GM18517 (cell line): ENCODE data around the gene SLC26A4.

Experiments
- ATAC-seq: cut with Tn5 transposase; IDR thresholded peaks from one replicate; pipeline ENCODE4 v1.9.1; 2021; ENCODE audit warnings: mild to moderate bottlenecking, moderate library complexity; ENCODE audit not compliant: unreplicated experiment

The SLC26A4 gene

GRCh38 chr7:107743567-107744344 is 83.1 kb downstream of the SLC26A4 start, which contains the start of gene CBLL1:
CBLL1 (plus strand) TSS chr7:107744142; CDS start chr7:107744164, 22 bp downstream.
- ATAC-seq: peak; percentile 80

- peak; percentile 41 for ATAC-seq
Measured at GRCh38 chr7:107744345-107744750, 83.7 kb downstream of the SLC26A4 start.

GRCh38 chr7:107746006-107746405 is 85.4 kb downstream of the SLC26A4 start:
- ATAC-seq: no peak

GRCh38 chr7:107751113-107751512 is 90.5 kb downstream of the SLC26A4 start:
- no peak for ATAC-seq

GRCh38 chr7:107754642-107755041 is 94.0 kb downstream of the SLC26A4 start:
- ATAC-seq: no peak

- no peak for ATAC-seq
Measured at GRCh38 chr7:107758667-107759066, 98.0 kb downstream of the SLC26A4 start.

- ATAC-seq: no peak
Measured at GRCh38 chr7:107767391-107767790, 106.8 kb downstream of the SLC26A4 start.
